ENCODE measurements around the gene DNAJC16.

Gene DNAJC16

DNA sequence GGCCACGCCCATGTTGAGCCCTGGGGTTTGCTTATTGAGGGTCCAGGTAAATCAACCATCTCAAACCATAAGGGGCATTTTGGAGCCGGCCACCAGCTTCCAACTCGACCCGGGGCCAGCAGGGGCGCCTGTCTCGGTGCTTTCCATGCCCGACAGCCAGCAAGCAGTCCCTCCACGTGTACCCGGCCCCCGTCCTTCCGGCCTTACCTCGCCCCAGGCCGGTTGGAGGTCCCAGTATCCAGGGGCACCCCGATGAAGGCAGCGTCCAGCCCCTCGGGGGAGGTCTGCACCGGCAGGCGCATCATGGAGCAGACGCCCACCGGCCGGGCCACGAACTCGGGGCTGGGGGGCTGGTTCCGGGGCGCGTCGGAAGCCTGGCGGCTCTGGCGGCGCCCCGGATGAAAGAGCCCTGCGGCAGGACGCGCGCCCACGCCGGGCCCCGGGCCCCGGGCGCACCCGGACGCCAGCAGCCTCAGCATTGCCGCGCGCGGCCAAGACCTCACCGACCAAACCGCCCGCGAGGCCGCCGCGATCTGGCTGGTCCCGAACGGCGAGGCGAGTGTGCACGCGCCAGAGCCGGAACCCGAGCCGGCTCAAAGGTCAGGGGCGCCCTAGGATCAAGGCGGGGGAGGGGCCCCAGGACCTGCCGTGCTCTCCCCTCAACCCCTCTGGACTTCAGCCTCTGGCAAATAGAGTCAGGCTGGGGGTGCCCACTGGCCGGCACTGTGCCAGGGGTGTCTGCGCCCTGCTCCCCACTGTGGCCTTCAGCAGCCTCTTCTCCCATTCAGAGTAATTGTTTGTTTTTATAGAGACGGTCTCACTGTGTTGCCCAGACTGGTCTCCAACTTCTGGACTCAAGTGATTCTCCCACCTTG, 58.1 kb downstream of the DNAJC16 start, which contains the start of gene AGMAT:
TSS of gene AGMAT (minus strand) at position 563 of the 875 bp plus-strand sequence. CDS start at position 479, 84 bp downstream.
- 4% methylated on average over 64 of the region's 68 CpGs for WGBS

DNA sequence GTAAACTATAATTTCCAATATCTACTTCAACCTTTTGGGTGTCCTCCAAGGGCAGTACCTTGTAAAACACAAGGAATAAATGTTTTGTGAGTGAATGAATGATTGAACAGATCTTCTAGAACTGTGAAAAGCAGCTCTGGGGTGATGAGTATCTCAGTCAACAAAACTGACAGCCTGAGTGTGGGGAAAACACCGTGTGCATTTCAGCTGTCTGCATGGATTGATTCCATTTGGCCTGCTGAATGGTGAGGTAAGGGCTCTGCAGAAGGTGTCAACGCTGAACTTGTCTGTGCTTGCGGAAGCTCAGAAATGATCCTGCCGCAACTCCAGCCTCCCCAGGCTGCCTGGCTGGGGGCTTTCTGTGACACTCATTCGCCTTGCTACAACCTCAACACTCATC, 65.6 kb downstream of the DNAJC16 start:
- no peak overlapping the region for H3K4me2 ChIP-seq (ENCODE audit: low read length, poor library complexity, severe bottlenecking)
- H3K27me3 ChIP-seq (ENCODE audit: control insufficient read depth in 1 of 2, insufficient read depth in 1 of 2, low read length in 2 of 2), result peaks cover 0 to 9% of the 10 kb centered on the region in 2 experiments
- H3K4me1 ChIP-seq (ENCODE audit: control insufficient read depth, insufficient read depth, low read depth, low read length), result peaks cover 1% of the 10 kb centered on the region
- 95% methylated on average over 4 of the region's 5 CpGs for WGBS
- no peak overlapping the region for H2AK5ac ChIP-seq (ENCODE audit: low read length, severe bottlenecking)
- H2BK12ac ChIP-seq (ENCODE audit: low read length in 2 of 2), result no peak overlapping the region
- DNase-seq, result no peak
- no peak overlapping the region for H2BK120ac ChIP-seq (ENCODE audit: low read depth, low read length)
- no peak overlapping the region for H2BK15ac ChIP-seq (ENCODE audit: low read depth, poor library complexity, severe bottlenecking)
- H3K9ac ChIP-seq (ENCODE audit: low read length), result no peak overlapping the region
- no peaks in the 10 kb centered on the region for H3K9me3 ChIP-seq (ENCODE audit: control insufficient read depth, low read length)
- H3K23ac ChIP-seq (ENCODE audit: low read length in 2 of 2), result no peak overlapping the region
- H3K79me1 ChIP-seq (replicated peaks; ENCODE audit: low read length, poor library complexity, severe bottlenecking), result no peaks in the 10 kb centered on the region
- no peak overlapping the region for H2AFZ ChIP-seq (ENCODE audit: low read depth, low read length)
- H3K4me3 ChIP-seq (ENCODE audit: insufficient read depth in 1 of 2, low read depth in 1 of 2, low read length in 2 of 2), result no peak overlapping the region
- no peak overlapping the region for H3K4ac ChIP-seq (ENCODE audit: low read depth in 1 of 2, low read length in 2 of 2)
- no peak overlapping the region for H3K27ac ChIP-seq (ENCODE audit: low read length, poor library complexity, severe bottlenecking)
- H2BK5ac ChIP-seq (ENCODE audit: low read depth, low read length, poor library complexity, severe bottlenecking), result no peak overlapping the region
- H4K91ac ChIP-seq (ENCODE audit: low read length), result no peak overlapping the region
- no peak overlapping the region for H3K18ac ChIP-seq (ENCODE audit: low read depth in 1 of 2, low read length in 2 of 2)
- H3K36me3 ChIP-seq (ENCODE audit: control insufficient read depth in 1 of 2, insufficient read depth in 2 of 2, low read depth in 1 of 2, low read length in 2 of 2), result no peaks in the 10 kb centered on the region
- no peak overlapping the region for H4K8ac ChIP-seq (ENCODE audit: low read length)
- H3K14ac ChIP-seq (ENCODE audit: low read length in 2 of 2), result no peak overlapping the region

More for the DNA sequence above, 58.1 kb downstream of the DNAJC16 start, which contains the start of gene AGMAT:
- Histone ChIP-seq H3K4me3 (ENCODE audit: insufficient read depth in 1 of 2, low read depth in 1 of 2, low read length in 2 of 2) (peak within 1 kb of the TSS; percentile 56 to 71), H3K4me2 (ENCODE audit: low read length, poor library complexity, severe bottlenecking) (peak within 1 kb of the TSS; percentile 74), H3K4me1 (ENCODE audit: control insufficient read depth, insufficient read depth, low read depth, low read length) (peaks cover 8% of the 10 kb centered on the region), H3K79me1 (replicated peaks; ENCODE audit: low read length, poor library complexity, severe bottlenecking) (no peaks in the 10 kb centered on the region), H3K23ac (ENCODE audit: low read length in 2 of 2) (peak within 1 kb of the TSS in 1 of 2 experiments; percentile 79), H3K9ac (ENCODE audit: low read length) (peak within 1 kb of the TSS; percentile 62), H3K36me3 (ENCODE audit: control insufficient read depth in 1 of 2, insufficient read depth in 2 of 2, low read depth in 1 of 2, low read length in 2 of 2) (no peaks in the 10 kb centered on the region), H2BK120ac (ENCODE audit: low read depth, low read length) (peak within 1 kb of the TSS; percentile 64), H3K14ac (ENCODE audit: low read length in 2 of 2) (peak within 1 kb of the TSS in 1 of 2 experiments; percentile 4), H2BK5ac (ENCODE audit: low read depth, low read length, poor library complexity, severe bottlenecking) (no peak within 1 kb of the TSS), H3K18ac (ENCODE audit: low read depth in 1 of 2, low read length in 2 of 2) (peak within 1 kb of the TSS; percentile 44 to 83), H3K4ac (ENCODE audit: low read depth in 1 of 2, low read length in 2 of 2) (peak within 1 kb of the TSS in 1 of 2 experiments; percentile 39), H3K9me3 (ENCODE audit: control insufficient read depth, low read length) (no peaks in the 10 kb centered on the region), H4K8ac (ENCODE audit: low read length) (peak within 1 kb of the TSS; percentile 92), H2BK15ac (ENCODE audit: low read depth, poor library complexity, severe bottlenecking) (no peak within 1 kb of the TSS), H3K27me3 (ENCODE audit: control insufficient read depth in 1 of 2, insufficient read depth in 1 of 2, low read length in 2 of 2) (no peaks in the 10 kb centered on the region), H2AK5ac (ENCODE audit: low read length, severe bottlenecking) (no peak within 1 kb of the TSS), H2AFZ (ENCODE audit: low read depth, low read length) (peak within 1 kb of the TSS; percentile 65), H2BK12ac (ENCODE audit: low read length in 2 of 2) (no peak within 1 kb of the TSS), H3K27ac (ENCODE audit: low read length, poor library complexity, severe bottlenecking) (no peak within 1 kb of the TSS), H4K91ac (ENCODE audit: low read length) (peak within 1 kb of the TSS; percentile 85)
- peak; percentile 52 for DNase-seq

DNA sequence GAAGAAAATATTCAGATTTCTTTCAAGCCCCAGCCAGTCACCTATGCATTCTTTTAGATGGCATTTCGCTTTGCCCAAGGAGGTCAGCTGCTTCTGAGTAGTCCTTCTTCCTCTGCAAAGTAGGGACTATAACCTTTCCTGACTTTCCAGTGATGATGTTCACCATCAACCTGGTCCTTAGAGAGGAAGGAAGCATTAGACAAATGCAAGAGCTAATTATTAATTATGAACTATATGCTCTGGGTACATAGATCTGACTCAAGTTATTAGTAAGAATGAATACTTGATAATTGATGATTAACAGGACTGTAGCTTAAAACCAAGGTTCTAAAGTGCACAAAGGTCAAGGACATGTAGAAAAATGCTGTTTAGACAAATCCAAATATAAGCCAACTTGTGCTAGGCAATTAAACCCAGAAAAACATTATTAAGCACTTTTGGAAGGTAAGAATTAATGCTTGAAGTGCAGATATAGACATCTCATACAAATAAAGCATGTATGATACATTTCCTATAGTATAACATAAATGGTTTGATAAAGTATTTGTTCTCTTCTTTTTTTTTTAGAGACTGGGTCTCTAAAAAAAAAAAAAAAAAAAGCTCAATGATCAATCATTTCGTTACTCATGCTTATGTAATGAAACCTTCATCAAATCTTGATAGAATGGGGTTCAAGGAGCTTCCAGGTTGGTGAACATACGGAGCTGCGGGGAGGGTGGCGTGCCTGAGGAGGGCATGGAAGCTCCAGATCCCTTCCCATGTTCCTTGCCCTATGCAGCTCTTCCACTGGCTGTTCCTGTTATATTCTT, 69.4 kb downstream of the DNAJC16 start:
- Histone ChIP-seq H3K4me3 (ENCODE audit: insufficient read depth in 1 of 2, low read depth in 1 of 2, low read length in 2 of 2) (no peak overlapping the region), H3K27ac (ENCODE audit: low read length, poor library complexity, severe bottlenecking) (no peak overlapping the region), H2BK15ac (ENCODE audit: low read depth, poor library complexity, severe bottlenecking) (no peak overlapping the region), H3K4me2 (ENCODE audit: low read length, poor library complexity, severe bottlenecking) (no peak overlapping the region), H3K79me1 (replicated peaks; ENCODE audit: low read length, poor library complexity, severe bottlenecking) (no peaks in the 10 kb centered on the region), H2BK12ac (ENCODE audit: low read length in 2 of 2) (no peak overlapping the region), H2AFZ (ENCODE audit: low read depth, low read length) (no peak overlapping the region), H4K8ac (ENCODE audit: low read length) (no peak overlapping the region), H3K9me3 (ENCODE audit: control insufficient read depth, low read length) (no peaks in the 10 kb centered on the region), H2BK5ac (ENCODE audit: low read depth, low read length, poor library complexity, severe bottlenecking) (no peak overlapping the region), H3K4ac (ENCODE audit: low read depth in 1 of 2, low read length in 2 of 2) (no peak overlapping the region), H3K18ac (ENCODE audit: low read depth in 1 of 2, low read length in 2 of 2) (no peak overlapping the region), H4K91ac (ENCODE audit: low read length) (no peak overlapping the region), H2AK5ac (ENCODE audit: low read length, severe bottlenecking) (no peak overlapping the region), H3K9ac (ENCODE audit: low read length) (no peak overlapping the region), H3K27me3 (ENCODE audit: control insufficient read depth in 1 of 2, insufficient read depth in 1 of 2, low read length in 2 of 2) (peaks cover 0 to 9% of the 10 kb centered on the region in 2 experiments), H3K4me1 (ENCODE audit: control insufficient read depth, insufficient read depth, low read depth, low read length) (peaks cover 1% of the 10 kb centered on the region), H3K14ac (ENCODE audit: low read length in 2 of 2) (no peak overlapping the region), H3K23ac (ENCODE audit: low read length in 2 of 2) (no peak overlapping the region), H2BK120ac (ENCODE audit: low read depth, low read length) (no peak overlapping the region), H3K36me3 (ENCODE audit: control insufficient read depth in 1 of 2, insufficient read depth in 2 of 2, low read depth in 1 of 2, low read length in 2 of 2) (no peaks in the 10 kb centered on the region)
- WGBS, result 92% methylated on average over 3 of the region's 5 CpGs
- no peak for DNase-seq

DNA sequence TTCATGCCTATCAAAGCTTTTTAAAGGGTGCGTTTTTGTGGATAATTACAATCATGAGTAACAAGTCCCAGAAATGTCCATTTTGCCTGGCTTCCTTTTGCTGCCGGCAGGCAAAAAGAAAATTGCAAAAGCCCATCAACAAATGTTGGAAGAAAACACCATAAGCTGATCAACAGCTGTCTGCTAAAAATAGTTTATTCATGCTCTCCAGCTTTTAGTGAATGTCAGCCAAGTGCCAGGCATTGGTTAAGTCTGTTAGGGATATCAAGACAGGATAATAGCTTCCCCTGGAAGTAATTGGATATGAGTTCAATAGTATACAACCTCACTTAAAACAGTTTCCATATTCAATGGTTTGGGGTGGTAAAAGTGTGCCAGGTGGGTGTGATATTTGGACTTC, 71.8 kb downstream of the DNAJC16 start:
- Histone ChIP-seq H3K14ac (ENCODE audit: low read length in 2 of 2) (no peak overlapping the region), H3K27ac (ENCODE audit: low read length, poor library complexity, severe bottlenecking) (no peak overlapping the region), H3K4me2 (ENCODE audit: low read length, poor library complexity, severe bottlenecking) (no peak overlapping the region), H2AK5ac (ENCODE audit: low read length, severe bottlenecking) (no peak overlapping the region), H3K4ac (ENCODE audit: low read depth in 1 of 2, low read length in 2 of 2) (no peak overlapping the region), H2BK12ac (ENCODE audit: low read length in 2 of 2) (no peak overlapping the region), H3K9me3 (ENCODE audit: control insufficient read depth, low read length) (no peaks in the 10 kb centered on the region), H3K18ac (ENCODE audit: low read depth in 1 of 2, low read length in 2 of 2) (no peak overlapping the region), H3K79me1 (replicated peaks; ENCODE audit: low read length, poor library complexity, severe bottlenecking) (no peaks in the 10 kb centered on the region), H2BK15ac (ENCODE audit: low read depth, poor library complexity, severe bottlenecking) (no peak overlapping the region), H3K27me3 (ENCODE audit: control insufficient read depth in 1 of 2, insufficient read depth in 1 of 2, low read length in 2 of 2) (peaks cover 0 to 9% of the 10 kb centered on the region in 2 experiments), H3K9ac (ENCODE audit: low read length) (no peak overlapping the region), H2AFZ (ENCODE audit: low read depth, low read length) (no peak overlapping the region), H4K8ac (ENCODE audit: low read length) (no peak overlapping the region), H3K4me3 (ENCODE audit: insufficient read depth in 1 of 2, low read depth in 1 of 2, low read length in 2 of 2) (no peak overlapping the region), H3K4me1 (ENCODE audit: control insufficient read depth, insufficient read depth, low read depth, low read length) (peaks cover 5% of the 10 kb centered on the region), H2BK5ac (ENCODE audit: low read depth, low read length, poor library complexity, severe bottlenecking) (no peak overlapping the region), H3K36me3 (ENCODE audit: control insufficient read depth in 1 of 2, insufficient read depth in 2 of 2, low read depth in 1 of 2, low read length in 2 of 2) (no peaks in the 10 kb centered on the region), H2BK120ac (ENCODE audit: low read depth, low read length) (no peak overlapping the region), H3K23ac (ENCODE audit: low read length in 2 of 2) (no peak overlapping the region), H4K91ac (ENCODE audit: low read length) (no peak overlapping the region)
- DNase-seq, result no peak
- 95% methylated on average over 2 of the region's 2 CpGs for WGBS

All from mesenchymal stem cell (in vitro differentiated cells and primary cell).